ENCODE measurements around the gene EPRS1.

GRCh38 chr1:220043646-220044045 is 2.7 kb downstream of the EPRS1 start:
- TF ChIP-seq CTCF (IDR thresholded peaks at IDR 0.05) (no peak), POLR2A (IDR thresholded peaks at IDR 0.05) (no peak)
